Fibroblast of pulmonary artery (primary cell): Measurements from ENCODE around the gene CCK.

ENCODE experiments used
- DNase-seq: peaks from one replicate; pipeline ENCODE4 v3.0.0-alpha.2; 2010; ENCODE audit warnings: low read depth
- H3K4me3 ChIP-seq: replicated peaks from 2 replicates; pipeline ENCODE4 v1.5.1; 2011; ENCODE audit warnings: low read depth, mild to moderate bottlenecking, control low read depth, low read length, moderate library complexity
- TF ChIP-seq, protein P1 (sequence below): IDR thresholded peaks from 2 replicates; pipeline ENCODE4 v1.5.1; 2011; ENCODE audit warnings: mild to moderate bottlenecking, control low read depth, low read length, inconsistent platforms; ENCODE audit errors: missing control alignments

CCK gene

DNA sequence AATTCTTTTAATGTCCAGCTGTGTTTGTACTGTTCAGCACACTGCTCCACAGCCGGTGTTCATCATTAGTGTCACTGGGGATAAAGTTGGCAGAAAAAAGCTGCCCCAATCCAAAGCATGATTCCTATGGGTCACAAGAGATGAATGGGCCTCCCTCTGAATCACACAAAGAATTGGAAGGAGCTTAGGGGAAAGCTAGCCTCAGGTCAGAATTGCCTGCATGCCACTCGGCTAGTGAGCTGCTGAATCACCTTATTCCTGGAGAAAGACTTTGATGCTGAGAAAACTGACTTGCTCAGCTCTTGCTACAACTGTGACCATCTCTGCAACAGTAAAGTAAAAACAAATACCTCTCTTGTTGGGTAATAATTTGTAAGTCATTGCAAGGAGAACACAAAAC is 3.5 kb downstream of the CCK start:
- DNase-seq = peak; percentile 5

DNA sequence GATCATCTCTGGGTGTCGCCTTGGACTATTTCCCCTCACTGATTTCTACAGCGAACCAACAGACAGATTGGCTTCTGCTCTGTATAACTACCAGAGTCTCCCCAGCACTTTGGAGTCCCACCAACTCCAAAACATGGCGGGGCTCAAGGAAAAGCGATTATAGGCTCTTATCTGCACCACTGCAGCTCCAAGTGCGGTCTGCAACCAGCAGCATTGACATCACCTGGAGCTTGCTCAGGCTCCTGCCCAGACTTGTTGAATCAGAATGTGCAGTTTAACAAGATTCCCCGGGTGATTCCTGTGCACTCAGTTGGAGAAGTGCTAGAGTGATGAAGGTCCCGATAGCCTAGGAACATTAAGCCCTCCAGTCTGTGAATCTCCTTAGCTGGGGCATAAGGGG is 9.0 kb downstream of the CCK start:
- no peak for DNase-seq
- TF ChIP-seq, protein P1, sequence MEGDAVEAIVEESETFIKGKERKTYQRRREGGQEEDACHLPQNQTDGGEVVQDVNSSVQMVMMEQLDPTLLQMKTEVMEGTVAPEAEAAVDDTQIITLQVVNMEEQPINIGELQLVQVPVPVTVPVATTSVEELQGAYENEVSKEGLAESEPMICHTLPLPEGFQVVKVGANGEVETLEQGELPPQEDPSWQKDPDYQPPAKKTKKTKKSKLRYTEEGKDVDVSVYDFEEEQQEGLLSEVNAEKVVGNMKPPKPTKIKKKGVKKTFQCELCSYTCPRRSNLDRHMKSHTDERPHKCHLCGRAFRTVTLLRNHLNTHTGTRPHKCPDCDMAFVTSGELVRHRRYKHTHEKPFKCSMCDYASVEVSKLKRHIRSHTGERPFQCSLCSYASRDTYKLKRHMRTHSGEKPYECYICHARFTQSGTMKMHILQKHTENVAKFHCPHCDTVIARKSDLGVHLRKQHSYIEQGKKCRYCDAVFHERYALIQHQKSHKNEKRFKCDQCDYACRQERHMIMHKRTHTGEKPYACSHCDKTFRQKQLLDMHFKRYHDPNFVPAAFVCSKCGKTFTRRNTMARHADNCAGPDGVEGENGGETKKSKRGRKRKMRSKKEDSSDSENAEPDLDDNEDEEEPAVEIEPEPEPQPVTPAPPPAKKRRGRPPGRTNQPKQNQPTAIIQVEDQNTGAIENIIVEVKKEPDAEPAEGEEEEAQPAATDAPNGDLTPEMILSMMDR = no peak
- no peak overlapping the region for H3K4me3 ChIP-seq

More for the DNA sequence above, 3.5 kb downstream of the CCK start:
- H3K4me3 ChIP-seq = no peak overlapping the region
- TF ChIP-seq, protein P1 = no peak

DNA sequence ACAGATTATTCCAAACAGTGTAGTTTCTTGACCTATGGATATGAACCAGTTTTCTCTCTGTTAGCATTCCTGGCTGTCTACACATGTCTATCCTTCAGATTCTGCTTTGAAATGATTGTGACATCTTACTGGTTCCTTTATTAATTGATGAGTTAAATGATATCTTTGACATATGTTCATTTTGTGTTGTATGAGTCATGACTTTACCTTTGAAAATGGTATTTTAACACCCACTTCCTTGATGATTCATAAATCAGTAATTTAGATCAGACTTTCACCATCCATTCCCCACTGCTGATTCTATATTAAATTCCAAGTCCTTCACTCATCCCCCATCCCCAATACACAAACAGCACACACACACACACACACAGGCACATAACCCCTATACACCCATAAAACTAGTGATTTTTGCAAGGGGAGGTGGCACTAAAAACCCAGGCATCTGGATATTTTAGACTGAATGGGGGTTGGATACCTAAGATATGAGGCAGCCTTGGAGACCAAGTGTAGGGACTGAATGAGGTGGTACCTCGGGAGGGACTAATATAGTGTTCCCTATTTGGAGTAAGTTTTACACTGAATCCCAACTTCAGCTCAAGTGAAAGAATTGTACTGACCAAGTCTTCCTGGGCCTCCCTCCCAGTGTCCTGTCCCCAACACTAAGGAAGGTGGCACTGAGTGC is 9.7 kb downstream of the CCK start:
- no peak overlapping the region for H3K4me3 ChIP-seq
- peak; percentile 32 for DNase-seq
- TF ChIP-seq, protein P1 = no peak

DNA sequence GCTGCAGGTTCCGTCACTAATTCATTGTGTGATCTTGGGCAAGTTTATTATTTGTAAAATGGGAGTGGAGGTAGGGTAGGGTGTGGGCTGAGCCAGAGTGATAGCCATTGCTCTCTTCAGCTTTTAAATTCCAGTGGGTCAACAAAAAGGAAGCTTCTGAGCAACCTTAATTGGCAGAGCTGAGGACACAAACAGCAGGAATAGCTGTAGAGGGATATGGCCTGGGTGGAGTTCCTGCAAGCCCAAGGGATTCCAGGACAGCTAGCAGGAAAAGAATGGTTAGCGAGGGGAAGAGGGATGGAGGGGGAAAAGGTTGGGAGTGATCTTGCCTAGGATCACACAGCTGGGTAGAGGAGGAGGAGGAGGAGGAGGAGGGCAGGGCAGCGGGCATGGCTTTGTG is 11.4 kb downstream of the CCK start:
- no peak for DNase-seq
- H3K4me3 ChIP-seq = no peak overlapping the region
- TF ChIP-seq, protein P1 = no peak

- H3K4me3 ChIP-seq = no peak overlapping the region
- TF ChIP-seq, protein P1 = no peak
- no peak for DNase-seq
Measured at GRCh38 chr3:42250761-42251160, 15.2 kb downstream of the CCK start.

DNA sequence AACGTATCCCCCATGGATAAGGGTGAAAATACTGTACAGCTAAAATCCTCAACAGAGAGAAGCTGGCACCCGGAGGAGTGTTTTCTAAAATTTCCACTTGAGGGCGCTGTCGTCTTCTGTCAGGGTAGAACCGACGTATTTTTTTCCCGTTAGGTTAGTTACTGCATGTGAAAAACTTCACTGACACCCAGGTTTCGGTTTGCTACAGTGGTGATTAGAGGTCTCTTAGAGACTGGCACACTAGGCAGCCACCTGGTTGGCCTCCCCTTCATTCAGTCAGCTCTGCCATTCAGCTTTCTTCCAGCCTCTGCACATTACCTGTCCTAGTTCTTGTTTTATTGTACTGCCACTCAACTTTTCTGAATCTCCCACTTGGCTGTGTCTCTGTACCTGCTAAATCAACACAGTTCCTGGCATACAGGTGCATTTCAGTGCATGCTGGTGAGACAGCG is 18.4 kb downstream of the CCK start:
- peak; percentile 75 for DNase-seq
- TF ChIP-seq, protein P1 = peak; percentile 76
- H3K4me3 ChIP-seq = no peak overlapping the region

DNA sequence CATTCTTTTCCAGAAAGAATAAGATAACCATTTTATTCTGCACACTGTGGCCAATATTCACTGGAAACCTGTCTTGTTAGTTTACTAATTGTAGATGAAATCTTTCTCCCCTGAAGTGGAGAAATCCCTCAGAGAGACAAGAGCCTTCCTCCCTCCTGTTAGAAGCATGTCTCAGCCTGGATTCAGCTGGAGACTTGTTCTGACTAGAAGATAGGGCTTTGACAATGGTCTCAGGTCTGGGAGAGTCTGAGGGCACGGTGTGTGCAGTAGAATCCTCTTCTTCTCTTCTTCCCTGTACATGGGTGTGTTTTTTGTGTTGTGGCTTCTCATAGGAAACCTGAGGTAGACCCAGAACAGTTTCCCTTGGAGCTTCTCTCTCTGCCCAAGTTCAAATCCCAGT is 19.9 kb downstream of the CCK start:
- TF ChIP-seq, protein P1 = no peak
- DNase-seq = no peak
- H3K4me3 ChIP-seq = no peak overlapping the region
